NCI-H2029 treated with DMSO at 0.1 percent for 48 hours (cell line): ENCODE measurements around the gene COG5.

Experiments used
- DNase-seq: peaks from one replicate; lab custom pipeline; 2025; lab: John Stamatoyannopoulos, UW

The COG5 gene

GRCh38 chr7:107394276-107394675 is 169.4 kb downstream of the COG5 start:
- no peak for DNase-seq

- no peak for DNase-seq
Observed at GRCh38 chr7:107392830-107393229, 170.9 kb downstream of the COG5 start.

- DNase-seq = no peak
Observed at GRCh38 chr7:107390916-107391315, 172.8 kb downstream of the COG5 start.

GRCh38 chr7:107388604-107389003 is 175.1 kb downstream of the COG5 start:
- no peak for DNase-seq

- DNase-seq = no peak
Observed at GRCh38 chr7:107387573-107388219, 176.0 kb downstream of the COG5 start.

- no peak for DNase-seq
Observed at GRCh38 chr7:107387128-107387527, 176.6 kb downstream of the COG5 start.

- no peak for DNase-seq
Observed at GRCh38 chr7:107386548-107387102, 177.1 kb downstream of the COG5 start.

- DNase-seq = no peak
Observed at GRCh38 chr7:107384025-107384424, 179.7 kb downstream of the COG5 start.

GRCh38 chr7:107383203-107383602 is 180.5 kb downstream of the COG5 start:
- DNase-seq = no peak

GRCh38 chr7:107381453-107381852 is 182.3 kb downstream of the COG5 start:
- no peak for DNase-seq

- DNase-seq = no peak
Observed at GRCh38 chr7:107373354-107373753, 190.4 kb downstream of the COG5 start.

GRCh38 chr7:107372298-107372697 is 191.4 kb downstream of the COG5 start:
- no peak for DNase-seq

- no peak for DNase-seq
Observed at GRCh38 chr7:107370816-107371215, 192.9 kb downstream of the COG5 start.

GRCh38 chr7:107364787-107365186 is 198.9 kb downstream of the COG5 start:
- no peak for DNase-seq

GRCh38 chr7:107359520-107360316 is 204.0 kb downstream of the COG5 start:
- DNase-seq = no peak

GRCh38 chr7:107355616-107356015 is 208.1 kb downstream of the COG5 start:
- no peak for DNase-seq

- no peak for DNase-seq
Observed at GRCh38 chr7:107354640-107355039, 209.1 kb downstream of the COG5 start.

- DNase-seq = no peak
Observed at GRCh38 chr7:107353701-107354100, 210.0 kb downstream of the COG5 start.

- no peak for DNase-seq
Observed at GRCh38 chr7:107345898-107346297, 217.8 kb downstream of the COG5 start.

GRCh38 chr7:107344799-107345198 is 218.9 kb downstream of the COG5 start:
- no peak for DNase-seq

GRCh38 chr7:107344286-107344685 is 219.4 kb downstream of the COG5 start:
- no peak for DNase-seq

GRCh38 chr7:107338080-107338479 is 225.6 kb downstream of the COG5 start:
- DNase-seq = no peak
